Astrocyte (in vitro differentiated cells and primary cell): ENCODE data around the gene TRUB1. TPM values are rescaled to one million over a fixed set of nuclear protein-coding genes. Genes with fewer than 3 reads are reported as not detected.
A peak's percentile ranks its signal among the peaks of the same experiment; 100 is the strongest.

Experiments
- DNase-seq: peaks from one replicate; pipeline ENCODE4 v3.0.0-alpha.2; 2010; ENCODE audit warnings: low read depth
- FAIRE-seq: peaks from 2 replicates; lab custom pipeline; 2011; peaks lifted over from hg19 to GRCh38; lab: Jason Lieb, UNC
- H2AFZ ChIP-seq: 2 replicates; pipeline ENCODE4 v1.6.0; 2012; ENCODE audit warnings: low read depth, low read length, inconsistent platforms
- H3K27ac ChIP-seq: 2 replicates; pipeline ENCODE4 v1.5.1; 2011; ENCODE audit warnings: low read depth, low read length, inconsistent platforms
- H3K27me3 ChIP-seq: 2 replicates; pipeline ENCODE4 v1.6.0; 2011; ENCODE audit warnings: low read length, inconsistent platforms; ENCODE audit not compliant: insufficient read depth
- H3K36me3 ChIP-seq: 2 replicates; pipeline ENCODE4 v1.5.1; 2011; ENCODE audit warnings: low read length, inconsistent platforms; ENCODE audit not compliant: insufficient read depth
- H3K4me1 ChIP-seq: 2 replicates; pipeline ENCODE4 v1.5.1; 2011; ENCODE audit warnings: low read length, inconsistent platforms; ENCODE audit not compliant: insufficient read depth
- H3K4me2 ChIP-seq: 2 replicates; pipeline ENCODE4 v1.6.0; 2012; ENCODE audit warnings: low read length, inconsistent platforms
- H3K4me3 ChIP-seq: 2 replicates; pipeline ENCODE4 v1.5.1; 2011; ENCODE audit warnings: low read depth, mild to moderate bottlenecking, low read length, inconsistent platforms; ENCODE audit not compliant: insufficient read depth
- H3K79me2 ChIP-seq: 2 replicates; pipeline ENCODE4 v1.6.0; 2012; ENCODE audit warnings: mild to moderate bottlenecking, low read length, inconsistent platforms; ENCODE audit not compliant: insufficient read depth
- H3K9ac ChIP-seq: 2 replicates; pipeline ENCODE4 v1.6.0; 2012; ENCODE audit warnings: mild to moderate bottlenecking, low read length, inconsistent platforms
- H3K9me3 ChIP-seq: 2 replicates; pipeline ENCODE4 v1.5.1; 2012; ENCODE audit warnings: low read depth, mild to moderate bottlenecking, low read length, inconsistent platforms; ENCODE audit not compliant: insufficient read depth
- H4K20me1 ChIP-seq: 2 replicates; pipeline ENCODE4 v1.6.0; 2012; ENCODE audit warnings: low read length, inconsistent platforms; ENCODE audit not compliant: insufficient read depth
- H3K27ac Mint-ChIP-seq: one replicate; pipeline ENCODE4 v1.8.0; 2021; ENCODE audit warnings: mild to moderate bottlenecking, mixed read lengths; ENCODE audit not compliant: unreplicated experiment
- H3K27me3 Mint-ChIP-seq: one replicate; pipeline ENCODE4 v1.8.0; 2021; ENCODE audit warnings: low read depth, mixed read lengths; ENCODE audit not compliant: unreplicated experiment
- H3K36me3 Mint-ChIP-seq: one replicate; pipeline ENCODE4 v1.8.0; 2021; ENCODE audit warnings: low read depth, mixed read lengths; ENCODE audit not compliant: unreplicated experiment
- H3K4me1 Mint-ChIP-seq: one replicate; pipeline ENCODE4 v1.8.0; 2021; ENCODE audit warnings: low read depth, mixed read lengths; ENCODE audit not compliant: unreplicated experiment
- H3K4me3 Mint-ChIP-seq: one replicate; pipeline ENCODE4 v1.8.0; 2021; ENCODE audit warnings: mild to moderate bottlenecking, moderate library complexity, mixed read lengths; ENCODE audit not compliant: unreplicated experiment
- H3K9me3 Mint-ChIP-seq: one replicate; pipeline ENCODE4 v1.8.0; 2021; ENCODE audit warnings: mild to moderate bottlenecking, mixed read lengths; ENCODE audit not compliant: unreplicated experiment
- EZH2 ChIP-seq: IDR thresholded peaks from 2 replicates; pipeline ENCODE4 v1.6.1; 2012; ENCODE audit warnings: mild to moderate bottlenecking, low read length, inconsistent platforms; ENCODE audit not compliant: insufficient read depth
- total RNA-seq: library from RNA; stranded (reverse); gene quantifications from 2 replicates; pipeline ENCODE4 v1.2.1, GENCODE V29; 2021
- TF ChIP-seq, protein P1 (sequence below): IDR thresholded peaks from 2 replicates; pipeline ENCODE4 v1.5.1; 2011; ENCODE audit warnings: low read depth, mild to moderate bottlenecking, inconsistent platforms, low read length, moderate library complexity; ENCODE audit not compliant: insufficient read depth

Gene TRUB1
- total RNA-seq, 1 donor from 2014 or later: 25.3 TPM

DNA sequence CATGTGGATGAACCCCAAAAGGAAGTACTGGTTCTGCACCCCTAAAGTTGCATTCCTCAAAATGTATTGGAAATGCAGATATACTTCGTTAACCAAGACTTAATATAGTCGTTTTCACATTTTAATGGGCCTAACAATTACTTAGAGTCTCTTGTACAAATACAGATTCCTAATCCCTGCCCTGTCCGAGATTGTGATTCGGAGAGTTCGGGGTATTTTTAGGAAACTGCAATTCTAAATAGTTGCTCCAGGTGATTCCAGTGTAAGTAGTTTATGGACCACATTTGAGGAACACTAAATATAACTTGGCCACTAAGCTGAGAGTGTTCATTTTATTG is 830 bp downstream of the TRUB1 start:
- Histone ChIP-seq H4K20me1 (no peaks in the 10 kb centered on the region), H3K79me2 (peaks cover 38% of the 10 kb centered on the region), H3K27me3 (no peaks in the 10 kb centered on the region), H3K9ac (peak overlapping the region; percentile 98), H3K36me3 (peaks cover 14% of the 10 kb centered on the region), H3K4me1 (peaks cover 13% of the 10 kb centered on the region), H2AFZ (peak overlapping the region; percentile 97), H3K9me3 (no peaks in the 10 kb centered on the region), H3K4me3 (peak overlapping the region; percentile 99), H3K27ac (peak overlapping the region; percentile 92), H3K4me2 (peak overlapping the region; percentile 95)
- no peaks in the 10 kb centered on the region for H3K27me3 Mint-ChIP-seq
- peaks cover 12% of the 10 kb centered on the region for H3K4me1 Mint-ChIP-seq
- no peak for TF ChIP-seq EZH2
- TF ChIP-seq, protein P1, sequence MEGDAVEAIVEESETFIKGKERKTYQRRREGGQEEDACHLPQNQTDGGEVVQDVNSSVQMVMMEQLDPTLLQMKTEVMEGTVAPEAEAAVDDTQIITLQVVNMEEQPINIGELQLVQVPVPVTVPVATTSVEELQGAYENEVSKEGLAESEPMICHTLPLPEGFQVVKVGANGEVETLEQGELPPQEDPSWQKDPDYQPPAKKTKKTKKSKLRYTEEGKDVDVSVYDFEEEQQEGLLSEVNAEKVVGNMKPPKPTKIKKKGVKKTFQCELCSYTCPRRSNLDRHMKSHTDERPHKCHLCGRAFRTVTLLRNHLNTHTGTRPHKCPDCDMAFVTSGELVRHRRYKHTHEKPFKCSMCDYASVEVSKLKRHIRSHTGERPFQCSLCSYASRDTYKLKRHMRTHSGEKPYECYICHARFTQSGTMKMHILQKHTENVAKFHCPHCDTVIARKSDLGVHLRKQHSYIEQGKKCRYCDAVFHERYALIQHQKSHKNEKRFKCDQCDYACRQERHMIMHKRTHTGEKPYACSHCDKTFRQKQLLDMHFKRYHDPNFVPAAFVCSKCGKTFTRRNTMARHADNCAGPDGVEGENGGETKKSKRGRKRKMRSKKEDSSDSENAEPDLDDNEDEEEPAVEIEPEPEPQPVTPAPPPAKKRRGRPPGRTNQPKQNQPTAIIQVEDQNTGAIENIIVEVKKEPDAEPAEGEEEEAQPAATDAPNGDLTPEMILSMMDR: no peak
- no peaks in the 10 kb centered on the region for H3K9me3 Mint-ChIP-seq
- no peak for FAIRE-seq
- peak overlapping the region; percentile 100 for H3K4me3 Mint-ChIP-seq
- peak overlapping the region; percentile 99 for H3K27ac Mint-ChIP-seq
- H3K36me3 Mint-ChIP-seq: peaks cover 7% of the 10 kb centered on the region
- DNase-seq: no peak

DNA sequence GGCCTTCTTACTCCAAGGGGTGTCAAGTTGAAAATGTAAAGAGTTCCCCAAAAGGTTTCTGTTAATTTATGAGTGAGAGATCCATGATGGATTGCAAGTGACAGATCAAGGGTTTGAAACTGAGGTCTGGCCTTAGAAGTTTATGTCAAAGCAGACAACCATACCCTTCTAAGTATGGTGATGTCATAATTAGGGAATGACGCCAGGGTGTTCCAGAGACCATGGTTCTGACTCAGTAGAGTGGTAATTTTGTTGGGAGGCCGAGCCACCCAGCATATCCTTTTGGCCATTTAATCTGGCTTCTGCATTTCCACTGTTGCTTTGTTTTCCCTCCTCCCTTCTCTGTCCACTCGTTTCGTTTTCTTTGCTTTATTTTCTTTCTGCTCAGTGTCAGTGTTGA is 2.7 kb downstream of the TRUB1 start:
- H3K4me3 Mint-ChIP-seq: peak overlapping the region; percentile 35
- peak; percentile 30 for DNase-seq
- no peak overlapping the region for H3K4me3 ChIP-seq
- peak overlapping the region; percentile 95 for H3K4me2 ChIP-seq
- no peak overlapping the region for H3K27ac ChIP-seq
- no peak overlapping the region for H3K9ac ChIP-seq
- no peak overlapping the region for H2AFZ ChIP-seq
- H3K79me2 ChIP-seq: peaks cover 45% of the 10 kb centered on the region
- peaks cover 4% of the 10 kb centered on the region for H4K20me1 ChIP-seq
- H3K36me3 Mint-ChIP-seq: peaks cover 13% of the 10 kb centered on the region
- peaks cover 12% of the 10 kb centered on the region for H3K4me1 Mint-ChIP-seq
- peaks cover 13% of the 10 kb centered on the region for H3K4me1 ChIP-seq
- peaks cover 21% of the 10 kb centered on the region for H3K36me3 ChIP-seq
- peak overlapping the region; percentile 78 for H3K27ac Mint-ChIP-seq
- no peak for FAIRE-seq
- TF ChIP-seq, protein P1: no peak
- no peaks in the 10 kb centered on the region for H3K9me3 Mint-ChIP-seq
- H3K27me3 ChIP-seq: no peaks in the 10 kb centered on the region
- H3K27me3 Mint-ChIP-seq: no peaks in the 10 kb centered on the region
- no peaks in the 10 kb centered on the region for H3K9me3 ChIP-seq

DNA sequence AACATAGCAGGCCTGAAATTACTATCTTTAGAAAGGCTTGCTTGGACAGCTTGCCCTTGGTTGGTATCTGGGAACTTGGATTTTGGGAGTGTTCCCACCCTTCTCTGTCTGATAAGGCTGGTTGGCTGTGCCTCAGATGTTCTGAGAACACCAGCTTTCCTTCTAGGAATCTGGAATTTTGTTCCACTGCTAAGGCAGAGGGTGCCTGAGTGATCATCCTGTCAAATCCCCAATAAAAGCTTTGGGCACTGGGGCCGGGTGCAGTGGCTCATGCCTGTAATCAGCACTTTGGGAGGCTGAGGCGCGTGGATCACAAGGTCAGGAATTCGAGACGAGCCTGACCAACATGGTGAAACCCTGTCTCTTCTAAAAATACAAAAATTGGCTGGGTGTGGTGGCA is 5.0 kb downstream of the TRUB1 start:
- H3K9ac ChIP-seq: no peak overlapping the region
- H3K4me1 ChIP-seq: peaks cover 13% of the 10 kb centered on the region
- Mint-ChIP-seq H3K4me1 (peaks cover 14% of the 10 kb centered on the region), H3K36me3 (peaks cover 13% of the 10 kb centered on the region), H3K27ac (no peak overlapping the region), H3K9me3 (no peaks in the 10 kb centered on the region), H3K27me3 (no peaks in the 10 kb centered on the region), H3K4me3 (no peak overlapping the region)
- no peak for TF ChIP-seq EZH2
- TF ChIP-seq, protein P1: no peak
- peaks cover 28% of the 10 kb centered on the region for H3K36me3 ChIP-seq
- no peak for DNase-seq
- no peak overlapping the region for H2AFZ ChIP-seq
- no peak overlapping the region for H3K27ac ChIP-seq
- peaks cover 64% of the 10 kb centered on the region for H3K79me2 ChIP-seq
- H4K20me1 ChIP-seq: peaks cover 9% of the 10 kb centered on the region
- no peaks in the 10 kb centered on the region for H3K27me3 ChIP-seq
- no peak for FAIRE-seq
- no peak overlapping the region for H3K4me2 ChIP-seq
- H3K9me3 ChIP-seq: no peaks in the 10 kb centered on the region
- H3K4me3 ChIP-seq: no peak overlapping the region
